ENCODE results near the gene GLTPD2.
A peak's percentile ranks its signal among the peaks of the same experiment; 100 is the strongest.
"Not testable (repeated sequence)": the region's sequence is repeated elsewhere in the genome, so short reads cannot be mapped to it uniquely, and the experiment has no call there.

GLTPD2 gene

GRCh38 chr17:4811471-4811870 lies 22.7 kb downstream of the GLTPD2 start:
- no peak for DNase-seq

- no peak for DNase-seq
Observed at GRCh38 chr17:4812690-4813089, 23.9 kb downstream of the GLTPD2 start.

GRCh38 chr17:4815043-4815675 lies 26.4 kb downstream of the GLTPD2 start:
- DNase-seq, result no peak

- DNase-seq, result no peak
Observed at GRCh38 chr17:4816826-4817225, 28.1 kb downstream of the GLTPD2 start.

- DNase-seq, result no peak
Observed at GRCh38 chr17:4818276-4818675, 29.5 kb downstream of the GLTPD2 start.

GRCh38 chr17:4822835-4823234 lies 34.1 kb downstream of the GLTPD2 start:
- no peak for DNase-seq

- DNase-seq, result no peak
Observed at GRCh38 chr17:4823373-4824089, 34.8 kb downstream of the GLTPD2 start.

- no peak for DNase-seq
Observed at GRCh38 chr17:4827399-4827798, 38.6 kb downstream of the GLTPD2 start.

- not testable (repeated sequence) for DNase-seq
Observed at GRCh38 chr17:4832829-4833177, 44.0 kb downstream of the GLTPD2 start.

GRCh38 chr17:4833178-4833940 lies 44.6 kb downstream of the GLTPD2 start, which contains the start of gene MINK1:
MINK1 (plus strand) TSS chr17:4833340; CDS start chr17:4833584, 244 bp downstream.
- DNase-seq, result peak; percentile 92

- DNase-seq, result peak; percentile 16
Observed at GRCh38 chr17:4833941-4834680, 45.3 kb downstream of the GLTPD2 start.

- no peak for DNase-seq
Observed at GRCh38 chr17:4834681-4835020, 45.9 kb downstream of the GLTPD2 start.

GRCh38 chr17:4836221-4836620 lies 47.5 kb downstream of the GLTPD2 start:
- DNase-seq, result no peak

- DNase-seq, result no peak
Observed at GRCh38 chr17:4837471-4838308, 48.9 kb downstream of the GLTPD2 start.

- DNase-seq, result no peak
Observed at GRCh38 chr17:4838309-4838785, 49.6 kb downstream of the GLTPD2 start.

- DNase-seq, result no peak
Observed at GRCh38 chr17:4839221-4839620, 50.5 kb downstream of the GLTPD2 start.
